Chondrocyte (in vitro differentiated cells): ENCODE results near the gene APOC4. TPM values are rescaled to one million over a fixed set of nuclear protein-coding genes. Genes with fewer than 3 reads are reported as not detected.

Experiments
- DNase-seq: peaks from one replicate; pipeline ENCODE4 v3.0.0; 2021; ENCODE audit warnings: mixed read lengths, low spot score
- H3K27ac Mint-ChIP-seq: one replicate; pipeline ENCODE4 v1.8.0; 2021; ENCODE audit warnings: mild to moderate bottlenecking, moderate library complexity, mixed read lengths; ENCODE audit not compliant: unreplicated experiment
- H3K27me3 Mint-ChIP-seq: 2 replicates; pipeline ENCODE4 v1.8.0; 2021; ENCODE audit warnings: low read depth, mixed read lengths
- H3K36me3 Mint-ChIP-seq: 2 replicates; pipeline ENCODE4 v1.8.0; 2021; ENCODE audit warnings: low read depth, mixed read lengths
- H3K4me1 Mint-ChIP-seq: 2 replicates; pipeline ENCODE4 v1.8.0; 2021; ENCODE audit warnings: low read depth, mild to moderate bottlenecking, mixed read lengths
- H3K4me3 Mint-ChIP-seq: one replicate; pipeline ENCODE4 v1.8.0; 2021; ENCODE audit warnings: mild to moderate bottlenecking, moderate library complexity, mixed read lengths; ENCODE audit not compliant: unreplicated experiment
- H3K9me3 Mint-ChIP-seq: 2 replicates; pipeline ENCODE4 v1.8.0; 2021; ENCODE audit warnings: low read depth, mixed read lengths
- CTCF ChIP-seq: fragments of 200-600 bp; sonication (generic); IDR thresholded peaks from 2 replicates; pipeline ENCODE4 v1.5.0; 2021; ENCODE audit warnings: antibody characterized with exemption, mild to moderate bottlenecking, moderate library complexity
- total RNA-seq: library from RNA; stranded (reverse); gene quantifications from 3 replicates; pipeline ENCODE4 v1.2.1, GENCODE V29; 2021

APOC4 gene
- total RNA-seq, 1 donor from 2014 or later = not detected

GRCh38 chr19:44897835-44898234 lies 44.2 kb upstream of the APOC4 start:
- DNase-seq = no peak
- Mint-ChIP-seq H3K4me1 (peaks cover 4% of the 10 kb centered on the region), H3K9me3 (no peaks in the 10 kb centered on the region), H3K4me3 (no peak overlapping the region), H3K27me3 (no peaks in the 10 kb centered on the region), H3K27ac (no peak overlapping the region), H3K36me3 (peaks cover 25% of the 10 kb centered on the region)
- TF ChIP-seq CTCF = no peak

GRCh38 chr19:44900328-44901244 lies 41.5 kb upstream of the APOC4 start:
- H3K9me3 Mint-ChIP-seq = no peaks in the 10 kb centered on the region

GRCh38 chr19:44903216-44903601 lies 38.8 kb upstream of the APOC4 start:
- H3K4me1 Mint-ChIP-seq = peaks cover 12% of the 10 kb centered on the region
- DNase-seq = no peak
- H3K36me3 Mint-ChIP-seq = peaks cover 6% of the 10 kb centered on the region
- H3K27ac Mint-ChIP-seq = no peak overlapping the region
- no peak for TF ChIP-seq CTCF
- H3K27me3 Mint-ChIP-seq = no peaks in the 10 kb centered on the region
- H3K4me3 Mint-ChIP-seq = no peak overlapping the region
- H3K9me3 Mint-ChIP-seq = no peaks in the 10 kb centered on the region

More at GRCh38 chr19:44900328-44901244, 41.5 kb upstream of the APOC4 start:
- Mint-ChIP-seq H3K4me1 (no peaks in the 10 kb centered on the region), H3K4me3 (no peak overlapping the region), H3K27ac (no peak overlapping the region), H3K27me3 (no peaks in the 10 kb centered on the region), H3K36me3 (peaks cover 18% of the 10 kb centered on the region)
- no peak for TF ChIP-seq CTCF
- DNase-seq = no peak

GRCh38 chr19:44903602-44904425 lies 38.2 kb upstream of the APOC4 start:
- Mint-ChIP-seq H3K36me3 (peaks cover 5% of the 10 kb centered on the region), H3K27me3 (no peaks in the 10 kb centered on the region), H3K4me1 (peaks cover 12% of the 10 kb centered on the region), H3K4me3 (no peak overlapping the region), H3K9me3 (no peaks in the 10 kb centered on the region), H3K27ac (no peak overlapping the region)
- DNase-seq = no peak
- TF ChIP-seq CTCF = peak; percentile 97

- Mint-ChIP-seq H3K4me3 (no peak overlapping the region), H3K27me3 (no peaks in the 10 kb centered on the region), H3K4me1 (peaks cover 12% of the 10 kb centered on the region), H3K9me3 (no peaks in the 10 kb centered on the region), H3K27ac (no peak overlapping the region), H3K36me3 (peaks cover 5% of the 10 kb centered on the region)
- no peak for DNase-seq
- peak; percentile 54 for TF ChIP-seq CTCF
These were observed 37.5 kb upstream of the APOC4 start for GRCh38 chr19:44904426-44904994.
